Activated naive CD8-positive, alpha-beta T cell (primary cell): ENCODE results near the gene PDE4B.

ENCODE experiments used
- H3K27ac Mint-ChIP-seq: one replicate; pipeline ENCODE4 v1.8.0; 2021; ENCODE audit warnings: mixed read lengths
- H3K27me3 Mint-ChIP-seq: one replicate; pipeline ENCODE4 v1.8.0; 2021; ENCODE audit warnings: mixed read lengths
- H3K36me3 Mint-ChIP-seq: one replicate; pipeline ENCODE4 v1.8.0; 2021; ENCODE audit warnings: mixed read lengths
- H3K4me1 Mint-ChIP-seq: one replicate; pipeline ENCODE4 v1.8.0; 2021; ENCODE audit warnings: low read depth, mixed read lengths
- H3K4me3 Mint-ChIP-seq: one replicate; pipeline ENCODE4 v1.8.0; 2021; ENCODE audit warnings: mild to moderate bottlenecking, mixed read lengths
- H3K9me3 Mint-ChIP-seq: one replicate; pipeline ENCODE4 v1.8.0; 2021; ENCODE audit warnings: low read depth, mixed read lengths

Gene PDE4B

DNA sequence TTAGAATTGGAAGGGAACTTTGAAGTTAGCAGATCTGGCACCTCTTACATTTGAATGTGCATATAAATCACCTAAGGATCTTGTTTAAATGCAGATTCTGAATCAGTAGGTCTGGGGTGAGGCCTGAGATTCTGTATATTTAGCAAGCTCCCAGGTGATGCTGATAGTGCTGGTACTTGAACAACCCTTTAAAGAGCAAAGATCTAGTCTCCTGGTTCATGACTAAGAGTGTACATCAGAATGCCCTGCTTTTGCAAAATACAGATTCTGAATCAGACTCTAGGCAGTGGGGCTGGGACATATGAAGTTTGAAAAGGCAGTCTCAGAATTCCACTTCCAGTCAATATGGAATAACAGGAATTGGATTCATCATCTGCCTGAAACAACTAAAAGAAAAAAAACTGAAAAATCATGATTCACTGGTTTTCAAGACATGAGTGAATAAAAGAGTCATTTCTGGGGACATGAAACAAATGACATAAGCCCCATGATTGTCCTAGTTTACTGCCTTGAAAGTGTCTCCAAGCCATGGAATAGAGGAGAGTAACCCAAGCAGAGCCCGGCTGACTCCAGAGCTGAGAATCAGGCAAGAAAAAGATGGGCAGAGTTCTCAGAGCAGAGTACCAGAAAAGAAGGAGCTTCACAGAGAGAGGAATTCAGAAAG is 591.7 kb downstream of the PDE4B start:
- H3K4me3 Mint-ChIP-seq, result no peak overlapping the region
- no peak overlapping the region for H3K27ac Mint-ChIP-seq
- no peaks in the 10 kb centered on the region for H3K27me3 Mint-ChIP-seq
- peaks cover 24% of the 10 kb centered on the region for H3K4me1 Mint-ChIP-seq
- peaks cover 9% of the 10 kb centered on the region for H3K9me3 Mint-ChIP-seq
- H3K36me3 Mint-ChIP-seq, result peaks cover 11% of the 10 kb centered on the region

GRCh38 chr1:66386712-66387111 is 594.0 kb downstream of the PDE4B start:
- Mint-ChIP-seq H3K36me3 (peaks cover 14% of the 10 kb centered on the region), H3K27ac (no peak overlapping the region)

GRCh38 chr1:66388913-66389312 is 596.2 kb downstream of the PDE4B start:
- no peaks in the 10 kb centered on the region for H3K27me3 Mint-ChIP-seq
- peaks cover 9% of the 10 kb centered on the region for H3K9me3 Mint-ChIP-seq
- no peaks in the 10 kb centered on the region for H3K4me1 Mint-ChIP-seq
- H3K36me3 Mint-ChIP-seq, result peaks cover 14% of the 10 kb centered on the region
- no peak overlapping the region for H3K4me3 Mint-ChIP-seq
- no peak overlapping the region for H3K27ac Mint-ChIP-seq

More at GRCh38 chr1:66386712-66387111, 594.0 kb downstream of the PDE4B start:
- Mint-ChIP-seq H3K9me3 (peaks cover 9% of the 10 kb centered on the region), H3K27me3 (no peaks in the 10 kb centered on the region), H3K4me3 (no peak overlapping the region), H3K4me1 (peaks cover 5% of the 10 kb centered on the region)

GRCh38 chr1:66393586-66394287 is 601.0 kb downstream of the PDE4B start:
- Mint-ChIP-seq H3K27ac (no peak overlapping the region), H3K36me3 (peaks cover 9% of the 10 kb centered on the region), H3K4me3 (no peak overlapping the region), H3K27me3 (no peaks in the 10 kb centered on the region), H3K9me3 (no peaks in the 10 kb centered on the region), H3K4me1 (no peaks in the 10 kb centered on the region)

- Mint-ChIP-seq H3K27ac (no peak overlapping the region), H3K4me3 (no peak overlapping the region), H3K36me3 (peaks cover 7% of the 10 kb centered on the region), H3K9me3 (no peaks in the 10 kb centered on the region), H3K4me1 (no peaks in the 10 kb centered on the region), H3K27me3 (no peaks in the 10 kb centered on the region)
Observed at GRCh38 chr1:66394603-66395002, 601.9 kb downstream of the PDE4B start.

DNA sequence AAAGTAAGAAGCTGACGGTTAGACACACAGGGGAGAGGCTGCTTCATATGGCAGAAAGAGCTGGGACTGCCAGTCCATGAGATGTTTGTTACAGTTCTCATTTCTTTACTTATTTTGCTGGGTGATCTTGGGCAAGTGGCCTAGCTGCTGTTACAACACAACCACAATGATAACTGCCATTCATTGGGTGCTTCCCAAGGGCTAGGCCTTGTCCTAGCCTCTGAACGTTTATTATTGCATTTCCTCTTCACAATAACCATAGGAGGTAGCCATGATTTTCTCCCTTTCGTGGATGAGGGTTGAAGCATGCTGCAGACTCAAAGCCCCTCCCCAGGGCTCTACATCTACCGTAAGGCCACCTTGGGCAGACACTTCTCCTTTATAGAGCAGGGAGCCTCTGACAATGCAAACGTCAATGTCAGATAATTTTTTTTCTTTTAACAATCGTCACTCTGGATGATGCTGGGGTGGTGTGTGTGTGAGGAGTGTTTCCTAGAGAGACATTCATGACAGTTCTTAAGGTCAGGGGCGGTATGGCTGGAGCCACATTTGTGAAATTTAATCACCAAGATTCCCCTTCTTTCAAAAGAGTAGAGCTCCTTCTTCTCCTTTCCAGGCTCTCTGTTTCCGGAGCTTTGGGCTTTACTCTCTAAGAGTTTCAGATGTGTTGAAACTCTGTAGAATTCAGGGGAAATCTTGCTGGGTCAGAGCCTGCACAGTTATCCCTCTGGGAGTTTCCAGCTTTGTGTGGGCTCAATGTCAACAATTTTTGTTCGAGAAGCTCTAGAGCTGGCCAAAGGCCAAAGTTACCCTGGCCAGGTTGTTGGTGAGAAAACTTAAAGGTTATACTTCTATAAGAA is 602.7 kb downstream of the PDE4B start:
- H3K27me3 Mint-ChIP-seq, result no peaks in the 10 kb centered on the region
- H3K4me3 Mint-ChIP-seq, result no peak overlapping the region
- peaks cover 5% of the 10 kb centered on the region for H3K36me3 Mint-ChIP-seq
- H3K27ac Mint-ChIP-seq, result no peak overlapping the region
- no peaks in the 10 kb centered on the region for H3K9me3 Mint-ChIP-seq
- peaks cover 7% of the 10 kb centered on the region for H3K4me1 Mint-ChIP-seq

- Mint-ChIP-seq H3K4me3 (no peak overlapping the region), H3K36me3 (peaks cover 5% of the 10 kb centered on the region), H3K27ac (no peak overlapping the region), H3K27me3 (no peaks in the 10 kb centered on the region), H3K4me1 (peaks cover 13% of the 10 kb centered on the region), H3K9me3 (no peaks in the 10 kb centered on the region)
Observed at GRCh38 chr1:66396212-66396890, 603.7 kb downstream of the PDE4B start.

- H3K4me3 Mint-ChIP-seq, result no peak overlapping the region
- H3K36me3 Mint-ChIP-seq, result peaks cover 5% of the 10 kb centered on the region
- no peaks in the 10 kb centered on the region for H3K27me3 Mint-ChIP-seq
- H3K9me3 Mint-ChIP-seq, result no peaks in the 10 kb centered on the region
- H3K27ac Mint-ChIP-seq, result no peak overlapping the region
- peaks cover 13% of the 10 kb centered on the region for H3K4me1 Mint-ChIP-seq
Observed at GRCh38 chr1:66397192-66397591, 604.5 kb downstream of the PDE4B start.

- H3K36me3 Mint-ChIP-seq, result peaks cover 2% of the 10 kb centered on the region
- H3K27ac Mint-ChIP-seq, result peak overlapping the region; percentile 58
- no peak overlapping the region for H3K4me3 Mint-ChIP-seq
- H3K27me3 Mint-ChIP-seq, result no peaks in the 10 kb centered on the region
- H3K9me3 Mint-ChIP-seq, result no peaks in the 10 kb centered on the region
- peaks cover 19% of the 10 kb centered on the region for H3K4me1 Mint-ChIP-seq
Observed at GRCh38 chr1:66399888-66400529, 607.3 kb downstream of the PDE4B start.

DNA sequence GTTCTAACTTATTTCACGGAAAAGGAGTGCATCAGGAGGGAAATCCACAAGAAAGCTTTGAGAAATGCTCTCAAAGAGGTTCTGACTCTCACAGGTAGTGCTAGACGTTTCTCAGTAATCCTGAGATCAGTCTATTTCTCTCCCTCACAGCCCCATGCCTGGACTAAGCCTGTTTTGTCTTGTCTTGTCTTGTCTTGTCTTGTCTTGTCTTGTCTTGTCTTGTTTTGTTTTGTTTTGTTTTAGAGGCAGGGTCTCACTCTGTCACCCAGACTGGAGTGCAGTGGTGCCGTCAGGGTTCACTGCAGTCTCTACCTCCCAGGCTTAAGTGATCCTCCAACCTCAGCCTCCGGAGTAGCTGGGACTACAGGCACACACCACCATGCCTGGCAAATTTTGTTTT is 608.0 kb downstream of the PDE4B start:
- H3K9me3 Mint-ChIP-seq, result no peaks in the 10 kb centered on the region
- H3K4me1 Mint-ChIP-seq, result peaks cover 19% of the 10 kb centered on the region
- no peak overlapping the region for H3K4me3 Mint-ChIP-seq
- H3K27me3 Mint-ChIP-seq, result no peaks in the 10 kb centered on the region
- no peak overlapping the region for H3K27ac Mint-ChIP-seq
- peaks cover 2% of the 10 kb centered on the region for H3K36me3 Mint-ChIP-seq

DNA sequence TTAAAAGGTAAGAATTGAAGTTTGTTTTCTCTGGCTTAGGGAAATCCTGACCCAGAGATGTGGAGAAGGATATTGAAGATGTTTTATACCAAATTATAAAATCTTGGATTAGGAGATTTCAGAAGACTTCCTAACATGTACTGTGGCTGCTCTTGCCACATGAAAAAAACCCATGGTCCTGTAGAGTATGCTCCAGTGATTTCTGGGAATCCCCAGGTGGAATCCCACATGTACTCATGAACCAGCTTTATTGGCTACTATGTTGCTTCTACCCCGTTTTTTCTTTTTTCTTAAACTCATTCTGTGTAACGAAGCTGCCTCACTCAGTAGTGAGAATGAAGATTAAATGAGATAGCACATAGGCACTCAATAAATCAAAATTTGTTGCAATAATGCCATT is 608.5 kb downstream of the PDE4B start:
- peaks cover 19% of the 10 kb centered on the region for H3K4me1 Mint-ChIP-seq
- no peaks in the 10 kb centered on the region for H3K27me3 Mint-ChIP-seq
- no peak overlapping the region for H3K4me3 Mint-ChIP-seq
- H3K36me3 Mint-ChIP-seq, result peaks cover 2% of the 10 kb centered on the region
- no peak overlapping the region for H3K27ac Mint-ChIP-seq
- H3K9me3 Mint-ChIP-seq, result no peaks in the 10 kb centered on the region

DNA sequence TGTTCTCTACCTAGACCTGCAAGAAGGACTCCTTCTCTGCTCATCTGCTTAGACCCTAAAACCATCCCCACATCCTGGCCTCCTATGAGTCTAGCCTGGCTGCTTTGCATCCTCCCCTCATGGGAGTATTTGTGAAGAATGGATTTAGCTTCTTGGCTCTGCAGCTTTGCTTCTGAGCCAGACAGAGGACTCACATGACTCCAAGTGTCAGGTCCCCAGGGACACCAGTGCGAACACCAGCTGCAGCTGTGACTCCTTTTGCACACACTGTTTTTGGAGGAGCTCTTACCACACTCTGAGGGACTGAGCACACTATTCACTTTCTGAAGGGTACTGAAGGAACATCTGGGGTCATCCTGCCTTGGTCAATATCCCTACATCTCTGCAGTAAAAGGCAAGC is 609.5 kb downstream of the PDE4B start:
- Mint-ChIP-seq H3K27me3 (no peaks in the 10 kb centered on the region), H3K4me1 (peaks cover 19% of the 10 kb centered on the region), H3K9me3 (no peaks in the 10 kb centered on the region), H3K4me3 (no peak overlapping the region), H3K36me3 (peaks cover 2% of the 10 kb centered on the region), H3K27ac (no peak overlapping the region)

- H3K36me3 Mint-ChIP-seq, result peaks cover 2% of the 10 kb centered on the region
Observed at GRCh38 chr1:66403007-66403731, 610.5 kb downstream of the PDE4B start.

DNA sequence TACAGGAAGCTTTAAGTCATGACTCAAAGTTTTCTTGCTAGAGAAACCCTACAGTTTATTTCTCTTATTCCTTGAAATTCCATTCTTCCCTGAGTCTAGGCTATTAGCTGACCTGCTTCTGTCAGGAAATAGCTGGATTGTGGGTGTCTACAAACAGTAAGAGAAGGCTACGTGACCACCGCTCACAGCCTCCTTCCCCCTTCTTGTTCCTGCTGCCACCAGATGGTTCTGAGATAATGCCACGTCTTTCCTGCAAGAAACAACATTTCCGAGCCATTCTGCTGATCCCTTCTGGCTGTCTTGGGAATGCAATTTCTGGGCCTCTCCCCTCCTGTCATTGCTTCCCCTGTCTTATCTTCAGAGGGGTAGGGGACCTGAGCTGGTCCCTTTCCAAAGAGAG is 612.4 kb downstream of the PDE4B start:
- H3K4me1 Mint-ChIP-seq, result peaks cover 15% of the 10 kb centered on the region
- peaks cover 2% of the 10 kb centered on the region for H3K36me3 Mint-ChIP-seq
- no peaks in the 10 kb centered on the region for H3K27me3 Mint-ChIP-seq
- H3K4me3 Mint-ChIP-seq, result no peak overlapping the region
- no peak overlapping the region for H3K27ac Mint-ChIP-seq
- peaks cover 4% of the 10 kb centered on the region for H3K9me3 Mint-ChIP-seq

More at GRCh38 chr1:66403007-66403731, 610.5 kb downstream of the PDE4B start:
- Mint-ChIP-seq H3K9me3 (no peaks in the 10 kb centered on the region), H3K4me3 (no peak overlapping the region), H3K4me1 (peaks cover 19% of the 10 kb centered on the region), H3K27ac (no peak overlapping the region), H3K27me3 (no peaks in the 10 kb centered on the region)
